A549 (cell line): ENCODE results near the gene MANEAL. TPM values are rescaled to one million over a fixed set of nuclear protein-coding genes. Genes with fewer than 3 reads are reported as not detected.

Source experiments
- ATAC-seq, 2 experiments: fragments of 200-7000 bp in 1 of 2; fragments of >200 bp in 1 of 2; cut with Nextera tagmentation in 1 of 2; cut with Tn5 transposase in 1 of 2; 3 replicates each; pipeline versions ENCODE4 v1.8.0 to v1.9.1; 2018 to 2020; ENCODE audit warnings: mild to moderate bottlenecking in 1 of 2, moderate library complexity in 1 of 2
- CTCF ChIA-PET: fragments of 300-600 bp; sonication (Branson Sonifier 250); formaldehyde crosslinking; extraction: SDS; loops from one replicate; lab custom pipeline; 2021; ENCODE audit warnings: antibody characterized with exemption, inconsistent platforms; lab: Yijun Ruan, JAX
- POLR2A ChIA-PET: fragments of 350-600 bp; formaldehyde crosslinking; extraction: SDS; loops from one replicate; lab custom pipeline; 2021; ENCODE audit warnings: antibody characterized with exemption, inconsistent platforms; lab: Yijun Ruan, JAX
- DNase-seq, 2 experiments: peaks; one replicate each; pipeline versions ENCODE4 v3.0.0 to v3.0.0-alpha.2; 2011 to 2016; ENCODE audit warnings: low read depth in 1 of 2, low spot score in 1 of 2
- FAIRE-seq: peaks from 2 replicates; lab custom pipeline; 2011; peaks lifted over from hg19 to GRCh38; lab: Jason Lieb, UNC
- H3K27ac ChIP-seq, 2 experiments: fragments of >200 bp; sonication (Bioruptor Twin); formaldehyde crosslinking; 3 replicates each; pipeline ENCODE4 v1.5.1; 2016 to 2017
- H3K4me1 ChIP-seq: fragments of >200 bp; sonication (Bioruptor Twin); formaldehyde crosslinking; 3 replicates; pipeline ENCODE4 v1.6.1; 2016
- H3K4me2 ChIP-seq: fragments of >200 bp; sonication (Bioruptor Twin); formaldehyde crosslinking; 3 replicates; pipeline ENCODE4 v1.6.1; 2016
- H3K4me3 ChIP-seq: fragments of >200 bp; sonication (Bioruptor Twin); formaldehyde crosslinking; 3 replicates; pipeline ENCODE4 v1.5.1; 2016
- H3K9me3 ChIP-seq: fragments of >200 bp; sonication (Bioruptor Twin); formaldehyde crosslinking; 3 replicates; pipeline ENCODE4 v1.6.1; 2016
- BHLHE40 ChIP-seq: IDR thresholded peaks from 2 replicates; pipeline ENCODE4 v1.6.1; 2012; ENCODE audit warnings: low read depth, low read length, inconsistent platforms
- CHD4 ChIP-seq: fragments of 200-600 bp; sonication (generic); IDR thresholded peaks from 2 replicates; pipeline ENCODE4 v1.6.1; 2016; ENCODE audit warnings: antibody characterized with exemption, mild to moderate bottlenecking, borderline replicate concordance
- CTCF ChIP-seq: fragments of >200 bp; sonication (Bioruptor Twin); formaldehyde crosslinking; IDR thresholded peaks from 3 replicates; pipeline ENCODE4 v1.5.1; 2016
- ELK1 ChIP-seq: fragments of 150-350 bp; IDR thresholded peaks from 2 replicates; pipeline ENCODE4 v1.6.1; 2014; ENCODE audit warnings: low read depth, mild to moderate bottlenecking, low read length
- EP300 ChIP-seq, 2 experiments: fragments of >200 bp; sonication (Bioruptor Twin); formaldehyde crosslinking; IDR thresholded peaks; 2 replicates in 1 of 2; 3 replicates in 1 of 2; pipeline ENCODE4 v1.6.1; 2016 to 2017
- FOSL2 ChIP-seq, 2 experiments: fragments of 450-650 bp in 1 of 2; fragments of >200 bp in 1 of 2; sonication (Bioruptor Twin) in 1 of 2; formaldehyde crosslinking; IDR thresholded peaks; 2 replicates each; pipeline versions ENCODE4 v1.5.0 to v1.6.1; 2016 to 2020; ENCODE audit warnings: mild to moderate bottlenecking in 1 of 2, moderate library complexity in 1 of 2
- FOXS1 ChIP-seq: fragments of 250-450 bp; sonication (Bioruptor Pico); IDR thresholded peaks from 2 replicates; pipeline ENCODE4 v1.5.0; 2020; ENCODE audit warnings: mild to moderate bottlenecking, moderate library complexity
- GATA3 ChIP-seq: IDR thresholded peaks from 2 replicates; pipeline ENCODE4 v1.6.1; 2012; ENCODE audit warnings: borderline replicate concordance
- HMGXB4 ChIP-seq: fragments of 250-450 bp; sonication (Bioruptor Pico); IDR thresholded peaks from 2 replicates; pipeline ENCODE4 v1.5.0; 2021; ENCODE audit warnings: mild to moderate bottlenecking, moderate library complexity, borderline replicate concordance
- JUN ChIP-seq, 2 experiments: fragments of >200 bp; sonication (Bioruptor Twin); formaldehyde crosslinking; IDR thresholded peaks; 2 replicates in 1 of 2; 3 replicates in 1 of 2; pipeline ENCODE4 v1.6.1; 2016 to 2017
- KDM5A ChIP-seq: fragments of 200-600 bp; sonication (generic); IDR thresholded peaks from 2 replicates; pipeline ENCODE4 v1.6.1; 2016; ENCODE audit warnings: antibody characterized with exemption, mild to moderate bottlenecking
- MAX ChIP-seq: IDR thresholded peaks from 2 replicates; pipeline ENCODE4 v1.6.1; 2012
- MAZ ChIP-seq: fragments of 150-350 bp; IDR thresholded peaks from 2 replicates; pipeline ENCODE4 v1.6.1; 2014; ENCODE audit warnings: antibody characterized with exemption, low read depth, low read length, borderline replicate concordance
- MYC ChIP-seq: IDR thresholded peaks from 2 replicates; pipeline ENCODE4 v1.6.1; 2012; ENCODE audit warnings: mild to moderate bottlenecking, inconsistent platforms, low read length, improper control_type of control experiment, borderline replicate concordance
- NPAS2 ChIP-seq: fragments of 250-450 bp; sonication (Bioruptor Pico); IDR thresholded peaks from 2 replicates; pipeline ENCODE4 v1.8.0; 2022; ENCODE audit warnings: mild to moderate bottlenecking, moderate library complexity, borderline replicate concordance
- POLR2A ChIP-seq: IDR thresholded peaks from 2 replicates; pipeline ENCODE4 v1.6.1; 2012; ENCODE audit warnings: mild to moderate bottlenecking, low read length
- RFX5 ChIP-seq: fragments of 450-650 bp; IDR thresholded peaks from 2 replicates; pipeline ENCODE4 v1.7.1; 2014; ENCODE audit warnings: antibody characterized with exemption, mild to moderate bottlenecking, moderate library complexity
- RNF2 ChIP-seq: fragments of 200-600 bp; sonication (generic); IDR thresholded peaks from 2 replicates; pipeline ENCODE4 v1.6.1; 2016; ENCODE audit warnings: low read depth, mild to moderate bottlenecking, antibody characterized with exemption, moderate library complexity, borderline replicate concordance
- SMC3 ChIP-seq: fragments of >200 bp; sonication (Bioruptor Twin); formaldehyde crosslinking; IDR thresholded peaks from 3 replicates; pipeline ENCODE4 v1.6.1; 2018; ENCODE audit warnings: inconsistent platforms
- TFCP2L1 ChIP-seq: fragments of 250-450 bp; sonication (Bioruptor Pico); IDR thresholded peaks from 2 replicates; pipeline ENCODE4 v1.5.0; 2021; ENCODE audit warnings: mild to moderate bottlenecking
- ZSCAN20 ChIP-seq: fragments of 250-450 bp; sonication (Bioruptor Pico); IDR thresholded peaks from 2 replicates; pipeline ENCODE4 v1.8.0; 2022; ENCODE audit warnings: mild to moderate bottlenecking, moderate library complexity
- WGBS: methylation state at CpG from one replicate; pipeline ENCODE4 v1.1.6; 2017; ENCODE audit errors: missing lambda C conversion rate; 5-methylcytosine and 5-hydroxymethylcytosine counted together
- polyA plus RNA-seq, 4 experiments: library from polyadenylated mRNA; depleted of rRNA in 3 of 4; stranded (reverse); fragments of >200 nt; fragmentation: RNase III in 1 of 4; extraction: RNeasy Plus Mini Kit Qiagen cat#74134 plus additional on column Dnase treatment in 1 of 4; gene quantifications; 2 replicates in 3 of 4; 3 replicates in 1 of 4; pipeline ENCODE4 v1.2.3, GENCODE V29; 2011 to 2017

Gene MANEAL
- polyA plus RNA-seq, 2 of the 4 experiments (the other 2 are of a cell fraction) = 8.9 to 15.5 TPM

- 85% methylated on average over 9 of the region's 9 CpGs for WGBS
- Histone ChIP-seq H3K4me1 (no peaks in the 10 kb centered on the region), H3K4me2 (no peak overlapping the region), H3K4me3 (no peak overlapping the region), H3K27ac (no peak overlapping the region), H3K9me3 (no peaks in the 10 kb centered on the region)
- FAIRE-seq = no peak
- CTCF ChIA-PET = interaction anchor here (0.6 to 1.4 kb wide), 4 partner anchors 10 to 724 kb away, joined by 3 to 6 read pairs (median 3); partner anchors contain the start of gene MTF1
- POLR2A ChIA-PET = no interaction called here
- no peak for TF ChIP-seq ELK1
- TF ChIP-seq KDM5A = no peak
- no peak for TF ChIP-seq GATA3
- TF ChIP-seq JUN (IDR thresholded peaks at IDR 0.05) = no peak
- TF ChIP-seq FOXS1 = no peak
- no peak for TF ChIP-seq POLR2A
- TF ChIP-seq SMC3 = no peak
- TF ChIP-seq MYC = no peak
- no peak for TF ChIP-seq NPAS2
- no peak for TF ChIP-seq HMGXB4 (CRISPR knock-in tag)
- no peak for TF ChIP-seq MAZ
- no peak for TF ChIP-seq MAX
- TF ChIP-seq RFX5 = no peak
- no peak for TF ChIP-seq RNF2
- no peak for TF ChIP-seq BHLHE40
- no peak for TF ChIP-seq CHD4
- no peak for TF ChIP-seq TFCP2L1 (CRISPR knock-in tag)
- TF ChIP-seq FOSL2 (IDR thresholded peaks at IDR 0.05) = no peak
- TF ChIP-seq FOSL2 (CRISPR knock-in tag; IDR thresholded peaks at IDR 0.05) = no peak
- TF ChIP-seq, all 56 proteins: peak for 0
- ATAC-seq (no peak), DNase-seq (no peak)
Observed at GRCh38 chr1:37822906-37823815, 29.5 kb downstream of the MANEAL start.

GRCh38 chr1:37824001-37824400, 30.4 kb downstream of the MANEAL start:
- no peak overlapping the region for H3K27ac ChIP-seq
- TF ChIP-seq NPAS2 (no peak), CTCF (no peak), ZSCAN20 (CRISPR knock-in tag) (no peak), EP300 (IDR thresholded peaks at IDR 0.05) (no peak)
- ChIA-PET POLR2A (no interaction called here), CTCF (interaction anchor here (0.6 to 1.4 kb wide), 2 partner anchors 36 to 723 kb away, joined by 3 to 6 read pairs; partner anchors contain the start of gene MTF1)
- H3K4me1 ChIP-seq = no peaks in the 10 kb centered on the region
- no peaks in the 10 kb centered on the region for H3K9me3 ChIP-seq
- no peak for DNase-seq
- FAIRE-seq = no peak
- no peak overlapping the region for H3K4me2 ChIP-seq
- no peak for ATAC-seq
- H3K4me3 ChIP-seq = no peak overlapping the region
- 79% methylated on average over 2 of the region's 2 CpGs for WGBS
